Stimulated activated CD4-positive, alpha-beta T cell treated with anti-CD3 and anti-CD28 coated beads, Interleukin-4, amount 100 ng/mL, for 4 hours (primary cell): Measurements from ENCODE around the gene CDH23.

Source experiments
- DNase-seq, 2 experiments: peaks; one replicate each; pipeline ENCODE4 v3.0.0-alpha.2; 2020

The CDH23 gene

GRCh38 chr10:71830726-71831125, 434.0 kb downstream of the CDH23 start:
- no peak for DNase-seq

- DNase-seq: no peak
Measured at GRCh38 chr10:71831646-71832552, 435.2 kb downstream of the CDH23 start.

- DNase-seq: no peak
Measured at GRCh38 chr10:71832967-71833366, 436.2 kb downstream of the CDH23 start.

GRCh38 chr10:71833451-71834342, 437.0 kb downstream of the CDH23 start:
- no peak for DNase-seq

GRCh38 chr10:71834343-71834674, 437.6 kb downstream of the CDH23 start:
- DNase-seq: no peak

GRCh38 chr10:71835671-71836595, 439.2 kb downstream of the CDH23 start:
- no peak for DNase-seq

- no peak for DNase-seq
Measured at GRCh38 chr10:71836596-71836974, 439.9 kb downstream of the CDH23 start.

- DNase-seq: no peak
Measured at GRCh38 chr10:71837098-71837827, 440.5 kb downstream of the CDH23 start.

GRCh38 chr10:71838264-71839211, 441.8 kb downstream of the CDH23 start:
- no peak for DNase-seq

- no peak for DNase-seq
Measured at GRCh38 chr10:71840177-71840957, 443.6 kb downstream of the CDH23 start.

- DNase-seq: no peak
Measured at GRCh38 chr10:71840958-71841335, 444.2 kb downstream of the CDH23 start.

GRCh38 chr10:71842422-71842821, 445.7 kb downstream of the CDH23 start:
- no peak for DNase-seq

GRCh38 chr10:71842856-71843686, 446.4 kb downstream of the CDH23 start:
- no peak for DNase-seq

- no peak for DNase-seq
Measured at GRCh38 chr10:71844084-71844483, 447.4 kb downstream of the CDH23 start.

GRCh38 chr10:71844695-71845094, 448.0 kb downstream of the CDH23 start:
- DNase-seq: no peak

- no peak for DNase-seq
Measured at GRCh38 chr10:71845410-71846405, 449.0 kb downstream of the CDH23 start.

GRCh38 chr10:71846816-71847215, 450.1 kb downstream of the CDH23 start:
- DNase-seq: no peak

- no peak for DNase-seq
Measured at GRCh38 chr10:71847418-71847817, 450.7 kb downstream of the CDH23 start.
